ENCODE data around the gene TIGD6.

DNA sequence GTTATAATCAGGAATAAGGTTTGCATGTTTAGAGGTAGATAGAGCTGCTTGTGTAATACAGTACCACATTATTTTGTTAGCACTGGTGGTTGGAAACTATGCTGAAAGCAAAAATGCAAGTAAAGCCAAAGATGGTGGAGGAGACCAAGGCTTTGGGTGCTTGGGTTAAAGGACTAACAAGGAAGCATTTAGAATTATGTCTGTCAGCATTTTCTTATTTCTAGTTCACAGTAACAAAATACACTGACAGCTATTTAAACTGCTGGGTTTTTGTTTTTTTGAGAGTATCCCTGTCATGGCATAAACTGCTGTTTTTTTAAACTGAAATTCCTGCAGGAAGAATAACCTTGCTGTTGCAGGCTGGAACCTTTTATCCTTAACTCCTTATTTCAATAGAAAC, 6.6 kb upstream of the TIGD6 start:
- TF ChIP-seq, protein P1, sequence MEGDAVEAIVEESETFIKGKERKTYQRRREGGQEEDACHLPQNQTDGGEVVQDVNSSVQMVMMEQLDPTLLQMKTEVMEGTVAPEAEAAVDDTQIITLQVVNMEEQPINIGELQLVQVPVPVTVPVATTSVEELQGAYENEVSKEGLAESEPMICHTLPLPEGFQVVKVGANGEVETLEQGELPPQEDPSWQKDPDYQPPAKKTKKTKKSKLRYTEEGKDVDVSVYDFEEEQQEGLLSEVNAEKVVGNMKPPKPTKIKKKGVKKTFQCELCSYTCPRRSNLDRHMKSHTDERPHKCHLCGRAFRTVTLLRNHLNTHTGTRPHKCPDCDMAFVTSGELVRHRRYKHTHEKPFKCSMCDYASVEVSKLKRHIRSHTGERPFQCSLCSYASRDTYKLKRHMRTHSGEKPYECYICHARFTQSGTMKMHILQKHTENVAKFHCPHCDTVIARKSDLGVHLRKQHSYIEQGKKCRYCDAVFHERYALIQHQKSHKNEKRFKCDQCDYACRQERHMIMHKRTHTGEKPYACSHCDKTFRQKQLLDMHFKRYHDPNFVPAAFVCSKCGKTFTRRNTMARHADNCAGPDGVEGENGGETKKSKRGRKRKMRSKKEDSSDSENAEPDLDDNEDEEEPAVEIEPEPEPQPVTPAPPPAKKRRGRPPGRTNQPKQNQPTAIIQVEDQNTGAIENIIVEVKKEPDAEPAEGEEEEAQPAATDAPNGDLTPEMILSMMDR (IDR thresholded peaks at IDR 0.05), result no peak
- no peak for TF ChIP-seq POLR2A (IDR thresholded peaks at IDR 0.05)
- no peak for TF ChIP-seq POLR2AphosphoS5 (IDR thresholded peaks at IDR 0.05; ENCODE audit: insufficient read depth in 1 of 2, low read depth in 1 of 2)

Measured in vagina (tissue), 2 donors.